ENCODE results near the gene PHF19. TPM values are rescaled to one million over a fixed set of nuclear protein-coding genes. Genes with fewer than 3 reads are reported as not detected.

The PHF19 gene
- total and polyA plus RNA-seq, 10 of the 15 experiments (the other 5 are each of a cell fraction or from before 2014, with no cell fraction given), result 26.0 to 133 (median 87.7) TPM

- TF ChIP-seq SKIL (IDR thresholded peaks at IDR 0.05; ENCODE audit: low read depth, poor library complexity, severe bottlenecking), result peak; percentile 58
Observed at GRCh38 chr9:120924698-120925534, 47.9 kb upstream of the PHF19 start (continued).

- in situ Hi-C loops (cut with MboI), result no loop called here
- Histone ChIP-seq H3K4me1 (ENCODE audit: control insufficient read depth, insufficient read depth, low read length) (peaks cover 46% of the 10 kb centered on the region), H3K27me3 (replicated peaks in 1 of 2; ENCODE audit: control insufficient read depth in 2 of 2, insufficient read depth in 2 of 2, low read length in 1 of 2) (no peaks in the 10 kb centered on the region), H2AFZ (ENCODE audit: control insufficient read depth, low read depth, low read length) (no peak overlapping the region), H3K79me2 (ENCODE audit: control insufficient read depth, insufficient read depth, low read length) (peaks cover 98% of the 10 kb centered on the region), H3K9me3 (replicated peaks; ENCODE audit: control insufficient read depth, insufficient read depth, low read length) (no peaks in the 10 kb centered on the region), H4K20me1 (ENCODE audit: control insufficient read depth, insufficient read depth) (no peaks in the 10 kb centered on the region), H3K4me3 (peak overlapping the region; percentile 88), H3K9ac (ENCODE audit: control insufficient read depth, insufficient read depth, low read length) (peak overlapping the region; percentile 99), H3K4me2 (ENCODE audit: control insufficient read depth, insufficient read depth) (peak overlapping the region; percentile 38), H3K36me3 (ENCODE audit: control insufficient read depth in 2 of 2, insufficient read depth in 2 of 2, low read length in 1 of 2) (peaks cover 9 to 10% of the 10 kb centered on the region in 2 experiments), H3K27ac (ENCODE audit: control insufficient read depth, insufficient read depth) (peak overlapping the region; percentile 99)
- ChIA-PET SMC1A (ENCODE audit: uncharacterized antibody, unreplicated experiment) (interaction anchor here (1.2 to 26.1 kb wide), 8 partner anchors 8 to 55 kb away, joined by 3 to 522 read pairs (median 12); no protein-coding TSS in a partner anchor), RAD21 (ENCODE audit: unreplicated experiment) (interaction anchor here (0.8 to 11.9 kb wide), 5 partner anchors 8 to 168 kb away, joined by 3 to 196 read pairs (median 15); no protein-coding TSS in a partner anchor), CTCF (interaction anchor here (0.6 to 7.6 kb wide), 9 partner anchors 11 to 207 kb away, joined by 3 to 110 read pairs (median 5); no protein-coding TSS in a partner anchor), POLR2A (interaction anchor here (1.0 to 18.1 kb wide), 9 partner anchors 8 to 275 kb away, joined by 3 to 383 read pairs (median 10); partner anchors contain the start of genes FBXW2 and PHF19)
- intact Hi-C loops (cut with micrococcal nuclease; ENCODE audit: unreplicated experiment), result loop anchor here (10.0 kb wide), 1 partner anchor 339 kb away; the partner anchor contains the start of gene CDK5RAP2
- DNase-seq (ENCODE audit: low read depth, low spot score), result no peak
- no peak for FAIRE-seq
- no TSS peak for BruUV-seq (replicated peaks)
- ATAC-seq, result no peak
- WGBS (ENCODE audit: insufficient coverage, insufficient replicate concordance, low lambda C conversion rate, missing lambda C conversion rate), result 14% methylated on average over 11 of the region's 11 CpGs
- no peak for TF ChIP-seq NR2C2 (IDR thresholded peaks at IDR 0.05; ENCODE audit: borderline replicate concordance, control insufficient read depth, insufficient read length, low read depth)
- 0 out of 2 replicates have a peak, but pooled peaks have one; percentile 80 for TF ChIP-seq CHD1 (IDR thresholded peaks at IDR 0.05; ENCODE audit: low read depth, low read length)
- no peak for TF ChIP-seq SKIL (IDR thresholded peaks at IDR 0.05; ENCODE audit: low read depth, poor library complexity, severe bottlenecking)
- TF ChIP-seq RUNX3 (IDR thresholded peaks at IDR 0.05; ENCODE audit: low read length), result no peak
- peak; percentile 81 for TF ChIP-seq POLR2AphosphoS5 (IDR thresholded peaks at IDR 0.05; ENCODE audit: low read length)
- no peak for TF ChIP-seq RB1 (IDR thresholded peaks at IDR 0.05; ENCODE audit: borderline replicate concordance)
- 0 out of 4 replicates have a peak, but pooled peaks of 1 of the 2 experiments have one; percentile 13 for TF ChIP-seq BHLHE40 (IDR thresholded peaks at IDR 0.05; ENCODE audit: borderline replicate concordance in 1 of 2, low read depth in 2 of 2, low read length in 1 of 2)
- no peak for TF ChIP-seq ZSCAN29 (IDR thresholded peaks at IDR 0.05)
- no peak for TF ChIP-seq CTCF (IDR thresholded peaks at IDR 0.05 in 2 of 3, conservative IDR thresholded peaks at IDR 0.05 in 1 of 3; ENCODE audit: control insufficient read depth in 2 of 3, extremely low read depth in 1 of 3, insufficient read depth in 1 of 3, low read depth in 3 of 3, low read length in 3 of 3)
- TF ChIP-seq MYC (IDR thresholded peaks at IDR 0.05; ENCODE audit: insufficient read depth, insufficient read length, insufficient replicate concordance, low read length, severe bottlenecking), result no peak
- TF ChIP-seq IKZF1 (conservative IDR thresholded peaks at IDR 0.05), result peak; percentile 50; the same call in 1 of the 2 replicates
- TF ChIP-seq YBX1 (IDR thresholded peaks at IDR 0.05), result no peak
Observed at GRCh38 chr9:120923620-120924328, 46.8 kb upstream of the PHF19 start.

All from GM12878 (cell line).